Measurements from ENCODE around the gene FCMR. TPM values are rescaled to one million over a fixed set of nuclear protein-coding genes. Genes with fewer than 3 reads are reported as not detected.

Gene FCMR
- total RNA-seq = 3.3 TPM
- long read RNA-seq, partial matches to known transcripts = 2 of 4 reads
- long read RNA-seq, other reads (novel, unspliced or antisense) = 1 of 4 reads

- peaks cover 5% of the 10 kb centered on the region for H3K4me1 ChIP-seq
- no peak for TF ChIP-seq CTCF (IDR thresholded peaks at IDR 0.05; ENCODE audit: borderline replicate concordance)
- no peak for DNase-seq
- no peaks in the 10 kb centered on the region for H3K36me3 ChIP-seq
- no peak within 1 kb of the TSS for H3K4me3 ChIP-seq
- no peaks in the 10 kb centered on the region for H3K27me3 ChIP-seq (ENCODE audit: low read depth)
- H3K9me3 ChIP-seq (replicated peaks) = no peaks in the 10 kb centered on the region
- no peak within 1 kb of the TSS for H3K27ac ChIP-seq (replicated peaks)
- intact Hi-C loops (cut with micrococcal nuclease) = no loop called here
These were observed at the start of gene FCMR for GRCh38 chr1:206921772-206922265. FCMR (minus strand) TSS chr1:206921941; CDS start chr1:206921854, 87 bp downstream.

GRCh38 chr1:206971029-206971655 is 49.4 kb upstream of the FCMR start:
- intact Hi-C loops (cut with micrococcal nuclease) = no loop called here
- DNase-seq = no peak
- H3K4me3 ChIP-seq = no peak overlapping the region
- H3K9me3 ChIP-seq (replicated peaks) = no peaks in the 10 kb centered on the region
- no peaks in the 10 kb centered on the region for H3K4me1 ChIP-seq
- H3K27me3 ChIP-seq (ENCODE audit: low read depth) = peaks cover 39% of the 10 kb centered on the region
- H3K36me3 ChIP-seq = no peaks in the 10 kb centered on the region
- H3K27ac ChIP-seq (replicated peaks) = no peak overlapping the region
- no peak for TF ChIP-seq CTCF (IDR thresholded peaks at IDR 0.05; ENCODE audit: borderline replicate concordance)

- TF ChIP-seq CTCF (IDR thresholded peaks at IDR 0.05; ENCODE audit: borderline replicate concordance) = no peak
- DNase-seq = no peak
- intact Hi-C loops (cut with micrococcal nuclease) = no loop called here
- Histone ChIP-seq H3K9me3 (replicated peaks) (no peaks in the 10 kb centered on the region), H3K27ac (replicated peaks) (no peak within 1 kb of the TSS), H3K4me3 (no peak within 1 kb of the TSS), H3K4me1 (no peaks in the 10 kb centered on the region), H3K27me3 (ENCODE audit: low read depth) (peaks cover 39% of the 10 kb centered on the region), H3K36me3 (no peaks in the 10 kb centered on the region)
These were observed 48.7 kb upstream of the FCMR start, which contains the start of gene FCAMR for GRCh38 chr1:206970446-206970845. FCAMR (minus strand) TSS chr1:206970460; CDS start chr1:206970125, 335 bp downstream.

GRCh38 chr1:206969090-206969489 is 47.3 kb upstream of the FCMR start:
- DNase-seq = no peak
- Histone ChIP-seq H3K36me3 (no peaks in the 10 kb centered on the region), H3K27me3 (ENCODE audit: low read depth) (peaks cover 39% of the 10 kb centered on the region), H3K27ac (replicated peaks) (no peak overlapping the region), H3K9me3 (replicated peaks) (no peaks in the 10 kb centered on the region), H3K4me1 (no peaks in the 10 kb centered on the region), H3K4me3 (no peak overlapping the region)
- TF ChIP-seq CTCF (IDR thresholded peaks at IDR 0.05; ENCODE audit: borderline replicate concordance) = no peak
- intact Hi-C loops (cut with micrococcal nuclease) = no loop called here

GRCh38 chr1:206967096-206967849 is 45.5 kb upstream of the FCMR start:
- peaks cover 39% of the 10 kb centered on the region for H3K27me3 ChIP-seq (ENCODE audit: low read depth)
- TF ChIP-seq CTCF (IDR thresholded peaks at IDR 0.05; ENCODE audit: borderline replicate concordance) = no peak
- no peaks in the 10 kb centered on the region for H3K36me3 ChIP-seq
- intact Hi-C loops (cut with micrococcal nuclease) = no loop called here
- H3K27ac ChIP-seq (replicated peaks) = no peak overlapping the region
- no peak for DNase-seq
- H3K9me3 ChIP-seq (replicated peaks) = no peaks in the 10 kb centered on the region
- no peak overlapping the region for H3K4me3 ChIP-seq
- H3K4me1 ChIP-seq = no peaks in the 10 kb centered on the region
